GM11168 (cell line): ENCODE data around the gene ALDH9A1.

Experiments used
- in situ Hi-C: fragments of 300-500 bp; cut with MboI; formaldehyde crosslinking; loops from one replicate; pipeline ENCODE4 v1.12.0; 2022; ENCODE audit warnings: low sequenced_read_pairs; ENCODE audit not compliant: unreplicated experiment

Gene ALDH9A1

DNA sequence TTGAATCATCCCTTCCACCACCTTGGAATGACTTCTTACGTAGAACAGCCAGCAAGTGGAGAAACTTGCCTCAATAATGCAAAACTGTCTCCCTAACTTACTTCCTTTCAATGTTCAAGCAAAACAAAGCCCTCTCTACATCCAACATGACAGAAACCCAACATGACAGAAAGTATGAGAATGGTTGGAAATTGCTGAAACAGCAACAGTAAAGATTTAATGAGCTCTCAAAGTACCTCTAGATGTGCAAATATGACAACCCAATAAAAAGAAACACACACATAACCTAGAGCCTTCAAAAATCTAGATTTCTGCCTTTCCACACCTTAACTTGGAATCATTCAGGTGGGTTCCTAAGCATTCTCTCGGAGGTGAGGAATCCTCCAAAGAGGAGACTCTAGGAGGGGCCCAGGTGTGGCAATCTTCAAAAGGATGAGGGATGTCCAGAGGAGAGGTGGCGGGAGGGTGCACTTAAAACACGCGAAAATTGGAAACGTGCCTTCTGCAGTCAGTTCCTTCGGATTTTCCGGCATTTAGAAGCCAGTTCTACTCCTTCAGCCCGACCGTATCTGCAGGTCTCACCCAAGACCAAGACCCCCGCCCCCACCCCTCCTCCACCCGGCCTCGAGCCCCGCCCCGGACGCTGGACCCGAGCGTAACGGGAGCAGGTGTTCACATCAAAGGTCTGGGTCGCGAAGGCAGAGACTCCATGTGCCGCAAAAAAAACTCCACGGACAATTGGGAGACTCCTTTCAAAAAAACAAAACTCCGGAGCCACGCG, 68.3 kb downstream of the ALDH9A1 start:
- in situ Hi-C loops: no loop called here

DNA sequence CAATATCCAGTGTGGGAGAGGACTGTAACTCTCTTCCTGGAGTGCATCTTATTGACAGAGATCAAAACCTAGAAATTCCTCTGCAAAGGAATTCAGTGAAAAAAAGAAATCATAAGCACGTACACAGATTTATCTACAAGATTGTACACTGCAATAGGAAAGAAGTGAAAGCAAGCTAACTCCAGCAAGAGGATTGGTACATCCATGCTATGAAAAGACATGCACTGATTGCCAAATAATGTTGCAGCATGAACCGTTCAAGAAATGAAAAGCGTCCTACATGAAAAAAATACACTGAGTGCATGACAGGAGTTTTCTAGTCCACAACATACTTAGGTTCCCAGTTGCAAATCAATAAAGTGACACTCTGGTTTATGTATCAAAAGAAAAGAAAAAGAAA, 69.2 kb downstream of the ALDH9A1 start:
- in situ Hi-C loops: no loop called here

DNA sequence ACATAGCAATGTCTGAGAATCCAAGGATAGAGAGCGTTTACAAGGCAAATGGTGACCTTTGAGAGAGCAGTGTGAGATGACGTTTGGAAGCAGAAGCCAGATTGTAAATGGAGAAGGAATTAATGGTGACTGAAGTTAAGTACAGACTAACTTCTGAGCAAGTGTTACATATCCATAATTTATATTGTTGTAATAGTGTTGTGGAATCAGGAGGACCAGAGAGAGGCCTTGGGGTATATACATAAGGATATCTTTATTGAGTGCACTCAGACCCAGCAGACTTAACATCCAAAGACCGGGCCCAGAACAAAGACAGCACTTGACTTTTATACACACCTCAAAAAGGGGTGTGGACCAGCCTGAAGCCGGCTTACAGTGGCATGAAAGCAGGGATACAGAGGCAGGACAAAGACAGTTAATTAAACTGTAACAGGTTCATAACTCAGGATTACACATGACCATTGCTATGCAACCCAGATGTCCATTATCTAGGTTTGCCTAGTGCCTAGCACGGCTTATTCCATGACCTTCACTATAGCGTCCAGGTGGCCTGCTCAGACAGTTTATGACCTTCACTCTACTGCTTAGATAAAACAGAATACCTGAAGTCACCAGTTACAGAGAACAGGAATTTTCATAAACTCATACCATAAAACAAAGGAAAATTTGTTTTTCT, 70.1 kb downstream of the ALDH9A1 start:
- in situ Hi-C loops: no loop called here

DNA sequence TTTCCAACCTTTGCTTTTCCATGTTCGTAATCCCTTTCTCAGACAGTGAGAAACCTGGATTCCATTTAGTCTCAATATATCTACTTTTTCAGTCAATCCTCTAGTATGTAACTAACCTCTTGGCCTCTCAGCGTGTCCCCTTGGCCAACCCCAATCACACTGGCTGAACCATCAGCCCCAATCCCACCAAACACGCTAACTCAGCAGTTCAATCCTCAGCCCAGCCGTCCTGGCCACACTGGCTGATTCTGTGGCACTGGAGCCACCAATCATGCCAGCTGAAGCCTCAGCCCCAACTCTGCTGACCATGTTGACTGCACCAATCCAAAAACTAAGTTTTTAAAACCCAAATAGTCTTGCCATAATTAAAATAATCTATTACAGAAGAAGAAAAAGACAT, 73.9 kb downstream of the ALDH9A1 start:
- in situ Hi-C loops: no loop called here

DNA sequence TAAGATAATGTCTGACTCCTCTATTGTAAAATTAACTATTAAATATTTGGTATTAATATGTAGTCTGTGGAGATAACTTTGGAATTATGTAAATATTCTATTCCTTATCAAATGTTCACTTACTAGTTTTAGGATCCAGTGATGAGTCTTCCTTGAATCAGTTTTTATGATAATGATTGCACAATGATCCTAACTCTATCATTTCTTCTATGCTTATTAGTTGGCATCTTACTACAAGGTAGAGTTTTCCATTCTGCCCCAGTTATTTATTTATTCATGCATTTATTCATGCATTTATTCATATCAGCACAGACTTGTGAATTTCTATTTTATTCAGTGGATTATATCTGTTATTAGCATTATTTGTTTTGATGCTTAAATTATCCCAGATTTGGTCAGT, 74.7 kb downstream of the ALDH9A1 start:
- in situ Hi-C loops: no loop called here

DNA sequence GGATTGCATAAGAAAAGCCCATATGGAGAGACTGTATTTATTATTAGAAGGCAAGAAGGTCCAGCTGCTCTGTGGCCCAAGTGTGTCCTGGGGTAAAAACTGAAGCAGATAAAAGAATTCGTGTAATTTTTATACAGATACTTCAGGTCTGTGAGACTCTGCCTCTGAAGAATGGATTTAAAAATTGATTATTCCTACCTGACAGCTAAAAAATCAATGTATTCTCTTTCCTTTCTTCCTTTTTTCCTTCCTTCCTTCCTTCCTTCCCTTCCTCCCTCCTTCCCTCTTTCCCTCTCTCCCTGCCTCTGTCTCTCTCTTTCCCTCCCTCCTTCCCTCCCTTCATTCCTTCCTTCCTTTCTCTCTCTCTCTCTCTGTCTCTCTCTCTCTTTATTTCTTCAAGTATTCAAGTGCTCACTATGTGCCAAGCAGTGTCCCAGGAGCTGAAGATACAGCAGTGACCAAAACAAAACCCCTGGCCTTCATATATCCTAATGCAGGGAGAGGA, 78.7 kb downstream of the ALDH9A1 start:
- in situ Hi-C loops: no loop called here

DNA sequence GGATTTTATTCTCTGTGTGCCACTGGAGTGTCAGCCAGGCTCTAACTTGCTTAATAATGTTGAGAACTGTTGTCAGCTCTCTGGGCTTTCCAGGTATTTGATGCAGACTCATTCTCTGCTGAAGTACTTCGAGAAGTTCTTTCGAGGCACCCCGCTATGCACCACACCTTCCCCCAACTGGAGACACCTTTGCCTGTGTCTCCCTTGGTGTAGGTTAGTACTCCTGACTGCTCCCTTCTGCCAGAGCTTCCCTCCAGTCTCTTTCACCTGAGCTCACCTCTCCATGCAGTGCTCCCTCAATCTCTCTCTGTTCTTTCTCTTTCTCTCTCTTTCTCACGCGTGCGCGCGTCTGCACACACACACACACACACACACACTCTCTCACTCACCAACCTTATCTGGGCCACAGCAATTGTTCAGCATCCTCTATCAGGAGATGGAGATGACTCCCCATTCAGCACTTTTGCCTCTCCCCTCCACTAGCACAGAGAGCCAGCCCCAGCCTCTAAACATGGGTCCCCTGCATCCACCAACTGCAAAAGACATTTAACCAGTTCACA, 81.3 kb downstream of the ALDH9A1 start:
- in situ Hi-C loops: no loop called here

DNA sequence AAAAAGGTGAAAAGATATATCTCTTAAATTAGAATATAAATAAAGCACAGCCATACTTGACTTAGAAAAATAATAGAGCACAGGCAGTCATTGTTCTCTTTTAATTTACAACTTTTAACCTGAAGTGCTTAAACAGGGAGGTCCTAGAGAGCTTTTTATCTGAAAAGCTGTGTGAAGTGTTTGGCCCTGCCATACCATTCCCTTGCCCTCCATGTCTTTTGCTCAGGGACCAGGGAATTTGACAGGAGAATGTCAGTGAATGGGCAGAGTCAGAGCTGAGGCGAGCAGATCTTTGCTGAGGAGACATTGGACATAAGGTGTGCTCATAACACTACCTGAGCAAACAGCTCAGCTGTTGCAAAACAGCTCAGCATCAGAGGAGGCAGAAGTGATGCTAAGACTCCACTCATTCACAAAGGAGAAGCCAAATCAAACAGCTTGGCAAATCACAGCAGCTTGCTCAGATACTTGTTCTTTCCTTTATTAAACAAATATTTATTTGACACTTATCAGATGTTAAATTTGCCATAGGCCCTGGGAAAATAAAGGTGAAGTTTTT, 82.2 kb downstream of the ALDH9A1 start:
- in situ Hi-C loops: no loop called here
